GM10248 (cell line): ENCODE results near the gene VIPR2.
"Not testable (repeated sequence)": the region's sequence is repeated elsewhere in the genome, so short reads cannot be mapped to it uniquely, and the experiment has no call there.

Source experiments
- CTCF ChIA-PET: fragments of 300-600 bp; sonication (Branson Sonifier 250); formaldehyde crosslinking; extraction: SDS; loops from one replicate; lab custom pipeline; 2021; ENCODE audit warnings: antibody characterized with exemption; lab: Yijun Ruan, JAX
- POLR2A ChIA-PET: fragments of 350-650 bp; sonication (Branson Sonifier 250); formaldehyde crosslinking; extraction: SDS; loops from one replicate; lab custom pipeline; 2020; ENCODE audit warnings: antibody characterized with exemption; lab: Yijun Ruan, JAX
- DNase-seq: peaks from one replicate; pipeline ENCODE4 v3.0.0; 2012; ENCODE audit errors: extremely low spot score
- CTCF ChIP-seq: IDR thresholded peaks from 2 replicates; pipeline ENCODE4 v1.5.1; 2012; ENCODE audit warnings: mild to moderate bottlenecking, low read depth; ENCODE audit errors: extremely low read depth, missing control alignments, control extremely low read depth

The VIPR2 gene

GRCh38 chr7:158987691-158988090, 157.0 kb downstream of the VIPR2 start:
- DNase-seq, result no peak
- no peak for TF ChIP-seq CTCF
- ChIA-PET CTCF (no interaction called here), POLR2A (no interaction called here)

- no peak for TF ChIP-seq CTCF
- CTCF ChIA-PET, result interaction anchor here (1.8 kb wide), 1 partner anchor 9 kb away, joined by 9 read pairs; no protein-coding TSS in a partner anchor
- POLR2A ChIA-PET, result no interaction called here
- DNase-seq, result no peak
These were observed 159.1 kb downstream of the VIPR2 start for GRCh38 chr7:158985583-158985982.

DNA sequence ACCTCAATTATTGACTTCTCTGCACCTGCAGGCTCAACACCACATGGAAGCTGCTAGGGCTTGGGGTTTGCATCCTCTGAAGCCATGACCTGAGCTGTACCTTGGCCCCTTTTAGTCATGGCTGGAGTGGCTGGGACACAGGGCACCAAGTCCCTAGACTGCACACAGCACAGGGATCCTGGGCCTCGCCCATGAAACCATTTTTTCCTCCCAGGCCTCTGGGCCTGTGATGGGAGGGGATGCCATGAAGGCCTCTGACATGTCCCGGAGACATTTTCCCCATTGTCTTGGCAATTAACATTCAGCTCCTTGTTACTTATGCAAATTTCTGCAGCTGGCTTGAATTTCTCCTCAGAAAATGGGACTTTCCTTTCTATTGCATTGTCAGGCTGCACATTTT, 160.7 kb downstream of the VIPR2 start:
- DNase-seq, POLR2A ChIA-PET, CTCF ChIA-PET: not testable (repeated sequence)

GRCh38 chr7:158982080-158982479, 162.6 kb downstream of the VIPR2 start:
- CTCF ChIA-PET, DNase-seq, POLR2A ChIA-PET: not testable (repeated sequence)

GRCh38 chr7:158979635-158980351, 164.9 kb downstream of the VIPR2 start:
- no peak for TF ChIP-seq CTCF
- no peak for DNase-seq
- POLR2A ChIA-PET, result no interaction called here
- CTCF ChIA-PET, result interaction anchor here (3.9 to 6.3 kb wide), 2 partner anchors 13 to 282 kb away, joined by 35 to 124 read pairs; no protein-coding TSS in a partner anchor

DNA sequence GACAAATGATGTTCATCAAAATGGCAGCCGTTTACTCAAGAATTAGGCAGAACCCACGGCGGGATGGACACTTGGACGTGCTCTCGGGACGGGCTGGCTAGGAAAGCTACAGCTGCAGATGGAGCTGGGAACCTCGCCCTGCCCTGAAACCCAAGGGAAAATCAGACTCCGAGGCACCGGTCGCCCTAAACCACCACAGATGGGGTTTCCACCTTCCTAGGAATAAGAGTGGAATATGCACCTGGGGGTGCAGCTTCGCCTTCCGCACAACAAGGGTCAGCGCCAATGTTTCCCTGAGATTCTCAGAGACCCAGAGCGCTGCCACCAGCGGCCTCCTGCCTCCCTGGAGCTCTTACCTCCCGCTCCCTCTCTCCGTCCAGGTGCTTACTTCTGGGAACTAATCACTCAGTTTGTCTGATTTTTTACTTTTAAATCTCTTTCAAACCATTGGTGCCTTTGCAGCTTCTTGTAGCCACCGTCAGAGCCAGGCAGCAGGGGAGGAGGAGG, 165.6 kb downstream of the VIPR2 start:
- DNase-seq, result no peak
- ChIA-PET POLR2A (no interaction called here), CTCF (interaction anchor here (3.4 to 6.3 kb wide), 3 partner anchors 13 to 281 kb away, joined by 23 to 124 read pairs (median 35); no protein-coding TSS in a partner anchor)
- TF ChIP-seq CTCF, result no peak
